ENCODE data around the gene ANAPC2.

DNA sequence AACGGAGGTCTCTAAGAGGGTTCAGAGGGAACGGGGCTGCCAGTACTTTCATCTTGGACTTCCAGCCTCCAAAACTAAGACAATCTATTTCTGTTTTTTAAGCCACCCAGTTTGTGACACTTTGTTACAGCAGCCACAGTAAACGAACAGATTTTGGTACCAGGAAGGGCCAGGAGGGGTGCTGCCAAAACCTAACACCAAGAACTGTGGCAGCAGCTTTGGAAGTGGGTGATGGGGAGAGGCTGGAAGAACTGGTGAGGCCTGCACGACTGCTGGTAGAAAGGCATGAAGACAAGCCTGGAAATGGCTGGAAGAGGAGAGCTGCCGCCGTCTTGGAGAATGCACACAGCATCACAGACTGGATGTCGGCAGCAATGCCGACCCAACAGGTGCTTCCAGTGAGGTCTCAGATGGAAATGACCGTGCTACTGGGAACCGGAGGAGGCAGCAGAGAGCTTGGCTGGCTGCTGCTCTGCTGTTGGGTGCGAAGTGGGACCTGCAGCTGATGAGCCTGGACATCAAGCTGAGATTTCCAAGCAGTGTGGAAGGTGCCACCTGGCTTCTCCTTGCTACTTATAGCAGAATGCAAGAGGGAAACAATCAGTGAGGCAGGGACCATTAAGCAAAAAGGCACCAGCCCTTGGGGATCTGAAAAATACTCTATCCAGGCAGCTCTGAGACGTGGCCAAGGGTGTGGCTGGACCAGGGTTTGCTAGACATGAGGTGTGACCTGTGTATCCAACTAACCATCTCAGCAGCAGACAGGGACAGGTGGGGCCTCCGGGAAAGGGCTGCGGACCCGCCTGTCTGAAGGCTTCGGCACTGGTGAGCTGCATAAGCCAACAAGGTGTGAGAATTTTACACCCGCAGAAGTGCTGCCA lies 11.8 kb downstream of the ANAPC2 start:
- TF ChIP-seq CTCF (IDR thresholded peaks at IDR 0.05) (peak in 2 of 4 experiments; percentile 14 to 28), POLR2A (IDR thresholded peaks at IDR 0.05) (no peak)

All from sigmoid colon (tissue), 3 donors.